GM18519 (cell line): ENCODE measurements around the gene MAML3.

Source experiments
- ATAC-seq: cut with Tn5 transposase; IDR thresholded peaks from one replicate; pipeline ENCODE4 v1.9.1; 2021; ENCODE audit warnings: mild to moderate bottlenecking, moderate library complexity; ENCODE audit not compliant: unreplicated experiment, low FRiP score

Gene MAML3

DNA sequence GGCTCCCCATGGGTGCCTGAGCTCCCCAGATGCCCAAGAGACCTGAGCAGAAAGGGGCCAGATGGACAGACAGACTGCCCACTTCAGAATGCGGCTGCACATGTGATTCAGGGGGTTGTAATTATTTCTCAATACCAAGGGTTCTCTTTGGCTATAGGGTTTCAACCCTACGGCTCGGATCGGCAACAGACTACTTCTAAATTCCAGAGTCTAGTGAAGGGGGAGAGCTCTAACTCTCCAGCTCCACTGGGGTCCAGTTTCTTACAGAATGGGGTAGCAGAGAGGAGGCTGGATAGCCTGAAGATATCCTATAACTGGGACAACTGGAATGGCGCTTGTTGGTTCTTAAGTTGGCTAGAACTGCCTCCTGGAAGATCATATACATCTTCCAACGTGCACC is 352.1 kb downstream of the MAML3 start:
- ATAC-seq, result no peak

GRCh38 chr4:139800082-139800481 is 353.9 kb downstream of the MAML3 start:
- ATAC-seq, result no peak

DNA sequence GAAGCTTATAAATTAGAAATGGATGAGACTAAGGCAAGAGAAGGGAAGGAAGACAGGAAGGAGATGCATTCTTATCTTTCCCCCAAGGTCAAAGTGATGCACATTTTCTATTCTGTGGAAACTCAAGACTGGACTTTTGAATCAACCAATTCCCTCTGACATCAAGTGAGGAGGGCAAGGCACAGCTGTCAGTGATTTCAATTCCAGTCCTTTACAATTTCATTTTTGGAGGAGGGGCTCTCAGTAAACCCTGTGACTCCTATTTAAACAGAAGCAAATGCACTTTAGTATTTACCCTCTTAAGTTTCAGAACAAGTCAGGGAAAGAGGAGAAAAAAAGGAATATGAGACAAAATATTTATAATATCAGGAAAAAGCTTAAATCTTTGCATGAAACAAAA is 354.4 kb downstream of the MAML3 start:
- ATAC-seq, result no peak

- ATAC-seq, result no peak
These were observed 355.5 kb downstream of the MAML3 start for GRCh38 chr4:139798456-139798855.

GRCh38 chr4:139797287-139797686 is 356.7 kb downstream of the MAML3 start:
- no peak for ATAC-seq

GRCh38 chr4:139795527-139796314 is 358.3 kb downstream of the MAML3 start:
- ATAC-seq, result no peak

- ATAC-seq, result no peak
These were observed 359.6 kb downstream of the MAML3 start for GRCh38 chr4:139794158-139794954.

DNA sequence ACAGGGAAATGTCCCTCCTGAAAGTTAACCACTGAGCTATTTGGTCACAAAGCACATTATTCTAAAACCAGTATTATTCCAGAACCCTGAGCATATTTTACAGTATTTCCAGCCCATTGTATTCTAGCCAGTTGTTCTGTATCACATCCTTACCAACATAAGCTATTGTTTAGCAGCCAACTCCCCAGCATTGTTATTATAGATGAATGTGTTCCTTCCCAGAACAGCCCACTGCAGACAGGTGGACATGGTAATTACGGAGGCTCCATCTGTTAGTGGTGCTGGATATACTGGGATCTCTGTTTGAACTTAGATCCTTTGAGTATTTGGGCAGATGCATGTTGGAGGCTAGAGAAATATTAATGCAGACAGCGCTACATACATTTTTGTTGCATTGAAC is 362.3 kb downstream of the MAML3 start:
- ATAC-seq, result no peak

- no peak for ATAC-seq
These were observed 363.7 kb downstream of the MAML3 start for GRCh38 chr4:139790291-139790690.

DNA sequence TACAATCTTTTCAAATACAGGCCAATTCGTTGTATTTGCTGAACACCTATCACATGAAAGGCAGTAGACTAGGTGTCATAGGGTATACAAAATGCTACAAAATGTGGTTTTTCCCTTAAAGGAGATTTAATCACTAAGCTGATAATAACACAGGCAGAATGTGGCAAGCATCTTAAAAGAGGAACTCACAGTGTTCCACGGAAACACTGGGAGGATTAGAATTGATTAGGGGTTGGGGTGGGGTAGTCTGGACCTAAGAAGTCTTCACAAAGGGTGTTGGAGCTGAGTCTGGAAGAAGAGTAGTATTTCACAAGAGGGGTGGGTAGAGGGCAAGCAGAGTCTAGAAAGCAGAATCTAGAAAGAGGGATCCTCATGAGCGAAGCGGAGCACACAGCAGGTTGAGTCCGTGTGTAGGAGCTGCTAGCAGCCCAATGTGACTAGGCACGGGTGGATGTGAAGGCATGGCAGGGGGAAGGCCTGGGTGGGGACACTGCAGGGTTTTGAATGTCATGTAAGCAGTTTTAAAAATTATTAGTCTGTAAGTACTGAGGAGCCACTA is 364.8 kb downstream of the MAML3 start:
- ATAC-seq, result no peak

- ATAC-seq, result no peak
These were observed 367.3 kb downstream of the MAML3 start for GRCh38 chr4:139786494-139787354.

GRCh38 chr4:139785356-139785755 is 368.6 kb downstream of the MAML3 start:
- no peak for ATAC-seq

GRCh38 chr4:139783741-139784484 is 370.1 kb downstream of the MAML3 start:
- no peak for ATAC-seq

DNA sequence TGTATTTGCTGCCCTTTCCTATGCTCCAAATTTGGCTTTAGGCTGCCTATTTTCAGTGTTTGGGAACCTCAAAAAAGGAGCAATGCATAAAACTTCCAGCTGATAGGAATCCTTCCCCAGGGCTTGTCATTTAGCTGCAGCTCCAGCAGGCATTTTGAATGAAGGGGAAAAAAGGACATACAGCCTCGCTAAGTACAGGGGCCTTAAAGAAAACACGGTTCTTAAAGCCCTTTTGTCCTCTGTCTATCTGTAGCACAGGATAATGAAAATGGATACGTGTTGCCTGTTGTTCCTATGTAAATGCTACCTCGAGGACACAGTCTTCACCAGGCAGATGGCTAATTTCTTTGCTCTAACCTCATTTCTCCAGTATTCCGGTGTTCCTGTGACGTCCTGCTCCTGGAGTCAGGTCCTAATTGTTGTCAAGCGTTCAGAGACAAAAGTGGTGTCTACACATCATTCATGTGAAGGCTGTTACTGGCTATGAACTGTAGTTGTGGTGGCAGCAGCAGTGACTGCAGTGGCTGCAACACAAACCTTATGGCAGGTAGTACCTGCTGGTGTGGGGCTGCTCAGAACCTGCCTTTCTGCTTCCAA is 371.0 kb downstream of the MAML3 start:
- ATAC-seq, result no peak

DNA sequence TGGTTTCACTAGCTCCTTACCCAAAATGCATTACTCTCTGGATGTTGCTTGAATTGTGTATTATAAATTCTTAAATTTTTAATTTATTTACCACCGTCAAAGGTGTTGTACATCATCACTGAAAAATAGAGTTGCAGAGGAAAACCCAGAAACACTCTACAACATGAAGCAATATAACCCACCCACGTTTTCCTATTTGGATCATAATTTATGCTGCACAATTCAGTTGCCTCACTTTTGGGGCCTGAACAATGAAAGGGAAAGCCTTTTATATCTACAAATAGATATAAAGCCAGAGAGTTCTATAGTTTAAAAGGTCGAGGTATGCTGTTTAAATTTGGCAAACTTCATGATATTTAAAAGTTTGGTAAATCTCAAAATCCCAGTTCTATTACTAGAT is 372.9 kb downstream of the MAML3 start:
- ATAC-seq, result no peak

GRCh38 chr4:139779691-139780090 is 374.3 kb downstream of the MAML3 start:
- ATAC-seq, result no peak

GRCh38 chr4:139777757-139778156 is 376.2 kb downstream of the MAML3 start:
- no peak for ATAC-seq

DNA sequence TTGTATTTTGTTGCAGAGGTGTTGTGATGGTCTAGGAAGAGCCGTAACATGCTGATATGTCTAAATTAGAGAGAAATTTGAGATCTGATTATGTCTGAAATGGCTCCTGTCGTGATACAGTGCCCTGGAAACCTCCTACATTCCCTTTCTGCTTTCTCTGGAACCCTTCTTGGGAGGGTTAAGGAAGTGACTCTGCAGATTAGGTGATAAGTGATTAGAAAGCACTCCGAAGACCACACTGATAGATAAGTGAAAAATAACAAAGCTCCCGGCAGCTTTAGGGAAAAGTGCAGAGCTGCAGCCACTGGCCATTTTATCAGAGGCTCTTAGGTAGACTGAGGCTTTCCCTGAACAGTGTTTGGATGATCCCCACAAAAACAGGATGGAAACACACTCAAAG is 377.7 kb downstream of the MAML3 start:
- ATAC-seq, result no peak

- no peak for ATAC-seq
These were observed 379.1 kb downstream of the MAML3 start for GRCh38 chr4:139774759-139775487.
